Measurements from ENCODE around the gene MLLT3.
"Not testable (repeated sequence)": the region's sequence is repeated elsewhere in the genome, so short reads cannot be mapped to it uniquely, and the experiment has no call there.

Gene MLLT3

DNA sequence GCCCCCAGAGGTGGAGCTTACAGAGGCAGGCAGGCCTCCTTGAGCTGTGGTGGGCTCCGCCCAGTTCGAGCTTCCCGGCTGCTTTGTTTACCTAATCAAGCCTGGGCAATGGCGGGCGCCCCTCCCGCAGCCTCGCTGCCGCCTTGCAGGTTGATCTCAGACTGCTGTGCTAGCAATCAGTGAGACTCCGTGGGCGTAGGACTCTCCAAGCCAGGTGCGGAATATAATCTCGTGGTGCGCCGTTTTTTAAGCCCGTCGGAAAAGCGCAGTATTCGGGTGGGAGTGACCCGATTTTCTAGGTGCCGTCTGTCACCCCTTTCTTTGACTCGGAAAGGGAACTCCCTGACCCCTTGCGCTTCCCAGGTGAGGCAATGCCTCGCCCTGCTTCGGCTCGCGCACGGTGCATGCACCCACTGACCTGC is 36.0 kb upstream of the MLLT3 start:
- H2AFZ ChIP-seq (ENCODE audit: insufficient read depth, low read length, poor library complexity); H4K91ac ChIP-seq (ENCODE audit: low read depth, low read length); H3K27ac ChIP-seq (ENCODE audit: low read depth, low read length); H2AK5ac ChIP-seq (ENCODE audit: low read length); H3K36me3 ChIP-seq (ENCODE audit: control insufficient read depth in 1 of 2, insufficient read depth in 2 of 2, low read length in 2 of 2); H2BK12ac ChIP-seq (ENCODE audit: low read length); H3K9me3 ChIP-seq (ENCODE audit: insufficient read depth, low read depth, low read length); DNase-seq; H3K79me2 ChIP-seq (ENCODE audit: control insufficient read depth, insufficient read depth, low read length, poor library complexity); H2BK120ac ChIP-seq (ENCODE audit: insufficient read depth, low read length, poor library complexity); H3K79me1 ChIP-seq (ENCODE audit: low read length); H3K18ac ChIP-seq (ENCODE audit: low read length); H2BK5ac ChIP-seq (ENCODE audit: low read depth, low read length, poor library complexity); H3K4me1 ChIP-seq (ENCODE audit: control insufficient read depth in 1 of 2, insufficient read depth in 2 of 2, low read length in 2 of 2); H3K27me3 ChIP-seq (ENCODE audit: insufficient read depth, low read length); H3K23ac ChIP-seq (ENCODE audit: low read length); H3K9ac ChIP-seq (ENCODE audit: low read length); H3K4ac ChIP-seq (ENCODE audit: low read depth, low read length): not testable (repeated sequence)
- peak overlapping the region; percentile 50 for H3K14ac ChIP-seq (ENCODE audit: low read length)
- peak overlapping the region; percentile 66 for H4K8ac ChIP-seq (ENCODE audit: low read depth, low read length)
- WGBS (ENCODE audit: extremely low coverage, insufficient coverage, insufficient read length) = no CpG with 5 or more reads among the region's 27 CpGs
- H3K4me2 ChIP-seq (ENCODE audit: low read length) = peak overlapping the region; percentile 44
- H4K12ac ChIP-seq (ENCODE audit: low read depth, low read length) = peak overlapping the region; percentile 11
- peak overlapping the region; percentile 68 for H3K4me3 ChIP-seq (ENCODE audit: low read depth, low read length)

DNA sequence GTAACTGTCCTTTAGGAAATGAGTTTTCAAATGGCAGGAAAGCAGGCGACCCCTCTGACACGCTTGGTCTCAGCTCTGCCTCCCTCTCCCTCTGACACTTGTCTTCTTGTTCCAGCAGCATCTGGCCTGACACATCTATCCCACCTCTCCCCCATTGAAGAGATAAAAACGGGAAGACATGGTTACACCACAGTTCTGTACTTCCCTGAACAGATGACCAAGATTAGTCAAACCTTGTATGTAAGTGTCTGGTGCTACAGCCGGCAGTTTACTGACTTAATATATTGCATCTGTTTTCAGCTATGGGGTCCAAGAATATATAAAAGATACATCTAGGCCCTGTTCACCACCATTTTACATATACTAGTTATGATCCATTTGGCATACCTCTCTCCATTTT is 29.6 kb upstream of the MLLT3 start:
- no peak overlapping the region for H3K4ac ChIP-seq (ENCODE audit: low read depth, low read length)
- no peak overlapping the region for H2BK120ac ChIP-seq (ENCODE audit: insufficient read depth, low read length, poor library complexity)
- H4K91ac ChIP-seq (ENCODE audit: low read depth, low read length) = no peak overlapping the region
- H4K12ac ChIP-seq (ENCODE audit: low read depth, low read length) = no peak overlapping the region
- no peak overlapping the region for H3K18ac ChIP-seq (ENCODE audit: low read length)
- WGBS (ENCODE audit: extremely low coverage, insufficient coverage, insufficient read length) = no CpG with 5 or more reads among the region's 4 CpGs
- no peaks in the 10 kb centered on the region for H3K9me3 ChIP-seq (ENCODE audit: insufficient read depth, low read depth, low read length)
- H3K23ac ChIP-seq (ENCODE audit: low read length) = no peak overlapping the region
- no peak overlapping the region for H3K9ac ChIP-seq (ENCODE audit: low read length)
- H2AFZ ChIP-seq (ENCODE audit: insufficient read depth, low read length, poor library complexity) = no peak overlapping the region
- H3K14ac ChIP-seq (ENCODE audit: low read length) = no peak overlapping the region
- no peak overlapping the region for H2BK12ac ChIP-seq (ENCODE audit: low read length)
- no peaks in the 10 kb centered on the region for H3K4me1 ChIP-seq (ENCODE audit: control insufficient read depth in 1 of 2, insufficient read depth in 2 of 2, low read length in 2 of 2)
- H3K36me3 ChIP-seq (ENCODE audit: control insufficient read depth in 1 of 2, insufficient read depth in 2 of 2, low read length in 2 of 2) = no peaks in the 10 kb centered on the region
- H2BK5ac ChIP-seq (ENCODE audit: low read depth, low read length, poor library complexity) = no peak overlapping the region
- H3K27me3 ChIP-seq (ENCODE audit: insufficient read depth, low read length) = no peaks in the 10 kb centered on the region
- no peak overlapping the region for H2AK5ac ChIP-seq (ENCODE audit: low read length)
- DNase-seq = no peak
- no peak overlapping the region for H4K8ac ChIP-seq (ENCODE audit: low read depth, low read length)
- H3K27ac ChIP-seq (ENCODE audit: low read depth, low read length) = no peak overlapping the region
- H3K79me2 ChIP-seq (ENCODE audit: control insufficient read depth, insufficient read depth, low read length, poor library complexity) = no peaks in the 10 kb centered on the region
- no peaks in the 10 kb centered on the region for H3K79me1 ChIP-seq (ENCODE audit: low read length)
- no peak overlapping the region for H3K4me3 ChIP-seq (ENCODE audit: low read depth, low read length)
- no peak overlapping the region for H3K4me2 ChIP-seq (ENCODE audit: low read length)

DNA sequence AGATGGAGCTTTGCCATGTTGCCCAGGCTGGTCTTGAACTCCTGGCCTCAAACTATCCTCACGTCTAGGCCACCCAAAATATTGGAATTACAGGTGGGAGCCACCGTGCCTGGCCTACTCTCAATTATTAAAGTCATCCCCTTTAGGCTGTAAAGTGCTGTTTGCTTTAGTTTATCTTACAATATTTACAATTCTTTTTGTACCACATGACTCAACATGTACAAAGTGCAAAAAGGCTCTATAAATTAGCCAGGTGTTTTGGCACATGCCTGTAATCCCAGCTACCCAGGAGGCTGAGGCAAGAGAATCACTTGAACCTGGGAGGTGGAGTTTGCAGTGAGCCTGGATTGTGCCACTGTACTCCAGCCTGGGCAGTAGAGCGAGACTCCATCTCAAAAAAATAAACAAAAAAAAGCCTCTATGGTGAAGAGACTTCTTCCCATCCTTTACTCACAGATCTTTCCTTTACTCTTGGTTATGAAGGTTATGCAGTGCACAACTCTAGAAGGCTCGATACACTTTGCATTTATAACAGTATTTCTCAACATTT is 28.5 kb upstream of the MLLT3 start:
- H2AFZ ChIP-seq (ENCODE audit: insufficient read depth, low read length, poor library complexity) = no peak overlapping the region
- H3K9ac ChIP-seq (ENCODE audit: low read length) = no peak overlapping the region
- H4K12ac ChIP-seq (ENCODE audit: low read depth, low read length) = no peak overlapping the region
- no peak overlapping the region for H2BK12ac ChIP-seq (ENCODE audit: low read length)
- H3K4me1 ChIP-seq (ENCODE audit: control insufficient read depth in 1 of 2, insufficient read depth in 2 of 2, low read length in 2 of 2) = no peaks in the 10 kb centered on the region
- H4K91ac ChIP-seq (ENCODE audit: low read depth, low read length) = no peak overlapping the region
- H2BK5ac ChIP-seq (ENCODE audit: low read depth, low read length, poor library complexity) = no peak overlapping the region
- H3K27ac ChIP-seq (ENCODE audit: low read depth, low read length) = no peak overlapping the region
- no peak overlapping the region for H3K4ac ChIP-seq (ENCODE audit: low read depth, low read length)
- H3K79me1 ChIP-seq (ENCODE audit: low read length) = no peaks in the 10 kb centered on the region
- no peaks in the 10 kb centered on the region for H3K27me3 ChIP-seq (ENCODE audit: insufficient read depth, low read length)
- H4K8ac ChIP-seq (ENCODE audit: low read depth, low read length) = no peak overlapping the region
- no peak overlapping the region for H2AK5ac ChIP-seq (ENCODE audit: low read length)
- no peak overlapping the region for H3K4me3 ChIP-seq (ENCODE audit: low read depth, low read length)
- H3K4me2 ChIP-seq (ENCODE audit: low read length) = no peak overlapping the region
- H3K18ac ChIP-seq (ENCODE audit: low read length) = no peak overlapping the region
- H3K14ac ChIP-seq (ENCODE audit: low read length) = no peak overlapping the region
- H2BK120ac ChIP-seq (ENCODE audit: insufficient read depth, low read length, poor library complexity) = no peak overlapping the region
- H3K36me3 ChIP-seq (ENCODE audit: control insufficient read depth in 1 of 2, insufficient read depth in 2 of 2, low read length in 2 of 2) = no peaks in the 10 kb centered on the region
- H3K23ac ChIP-seq (ENCODE audit: low read length) = no peak overlapping the region
- peak in 1 of 2 donors; percentile 16 for DNase-seq
- WGBS (ENCODE audit: extremely low coverage, insufficient coverage, insufficient read length) = no CpG with 5 or more reads among the region's 4 CpGs
- H3K79me2 ChIP-seq (ENCODE audit: control insufficient read depth, insufficient read depth, low read length, poor library complexity) = no peaks in the 10 kb centered on the region
- no peaks in the 10 kb centered on the region for H3K9me3 ChIP-seq (ENCODE audit: insufficient read depth, low read depth, low read length)

DNA sequence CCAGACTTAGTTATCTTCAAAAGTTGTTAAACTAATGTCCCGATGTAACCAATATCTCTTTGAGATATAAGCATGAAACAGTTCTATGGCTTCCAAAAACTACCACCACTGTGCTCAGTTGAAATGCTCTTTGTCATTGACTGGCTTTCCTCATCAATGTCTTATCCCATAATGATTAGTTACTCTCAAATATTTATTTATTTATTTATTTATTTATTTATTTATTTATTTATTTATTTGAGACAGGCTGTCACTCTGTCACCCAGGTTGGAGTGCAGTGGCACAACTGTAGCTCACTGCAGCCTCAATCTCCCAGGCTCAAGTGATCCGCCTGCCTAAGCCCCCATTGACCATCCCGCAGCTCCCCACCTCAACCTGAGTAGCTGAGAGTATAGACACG is 28.0 kb upstream of the MLLT3 start:
- no peak overlapping the region for H4K91ac ChIP-seq (ENCODE audit: low read depth, low read length)
- DNase-seq = no peak
- H3K9ac ChIP-seq (ENCODE audit: low read length) = no peak overlapping the region
- H3K79me1 ChIP-seq (ENCODE audit: low read length) = no peaks in the 10 kb centered on the region
- H3K79me2 ChIP-seq (ENCODE audit: control insufficient read depth, insufficient read depth, low read length, poor library complexity) = no peaks in the 10 kb centered on the region
- H3K27me3 ChIP-seq (ENCODE audit: insufficient read depth, low read length) = no peaks in the 10 kb centered on the region
- no peak overlapping the region for H2BK5ac ChIP-seq (ENCODE audit: low read depth, low read length, poor library complexity)
- no peak overlapping the region for H3K14ac ChIP-seq (ENCODE audit: low read length)
- H4K12ac ChIP-seq (ENCODE audit: low read depth, low read length) = no peak overlapping the region
- no peak overlapping the region for H2AK5ac ChIP-seq (ENCODE audit: low read length)
- no peak overlapping the region for H2BK120ac ChIP-seq (ENCODE audit: insufficient read depth, low read length, poor library complexity)
- H3K36me3 ChIP-seq (ENCODE audit: control insufficient read depth in 1 of 2, insufficient read depth in 2 of 2, low read length in 2 of 2) = no peaks in the 10 kb centered on the region
- H3K4me3 ChIP-seq (ENCODE audit: low read depth, low read length) = no peak overlapping the region
- H3K18ac ChIP-seq (ENCODE audit: low read length) = no peak overlapping the region
- H3K9me3 ChIP-seq (ENCODE audit: insufficient read depth, low read depth, low read length) = no peaks in the 10 kb centered on the region
- no peak overlapping the region for H2BK12ac ChIP-seq (ENCODE audit: low read length)
- no peak overlapping the region for H2AFZ ChIP-seq (ENCODE audit: insufficient read depth, low read length, poor library complexity)
- no CpG with 5 or more reads among the region's 4 CpGs for WGBS (ENCODE audit: extremely low coverage, insufficient coverage, insufficient read length)
- no peak overlapping the region for H3K4me2 ChIP-seq (ENCODE audit: low read length)
- H4K8ac ChIP-seq (ENCODE audit: low read depth, low read length) = no peak overlapping the region
- no peak overlapping the region for H3K23ac ChIP-seq (ENCODE audit: low read length)
- no peak overlapping the region for H3K4ac ChIP-seq (ENCODE audit: low read depth, low read length)
- H3K27ac ChIP-seq (ENCODE audit: low read depth, low read length) = no peak overlapping the region
- no peaks in the 10 kb centered on the region for H3K4me1 ChIP-seq (ENCODE audit: control insufficient read depth in 1 of 2, insufficient read depth in 2 of 2, low read length in 2 of 2)

All from trophoblast cell (in vitro differentiated cells and primary cell).